H1 (cell line): ENCODE data around the gene ABCC10.

Source experiments
- TF ChIP-seq, protein P1 (sequence below): fragments of 300-600 bp; sonication (generic); IDR thresholded peaks from 2 replicates; pipeline ENCODE4 v1.7.1; 2012; ENCODE audit warnings: low read length, moderate library complexity, mild to moderate bottlenecking, inconsistent platforms; ENCODE audit not compliant: insufficient replicate concordance
- TF ChIP-seq, protein P2 (sequence below), 3 experiments: IDR thresholded peaks; 1 replicate in 2 of 3; 2 replicates in 1 of 3; pipeline versions ENCODE4 v1.5.1 to v1.6.1; 2011; ENCODE audit warnings: low read length in 3 of 3, mild to moderate bottlenecking in 3 of 3, inconsistent platforms in 2 of 3, low read depth in 1 of 3, moderate library complexity in 1 of 3; ENCODE audit not compliant: insufficient read depth in 1 of 3; ENCODE audit errors: control extremely low read depth in 1 of 3
- TF ChIP-seq, protein P3 (sequence below): IDR thresholded peaks from 2 replicates; pipeline ENCODE4 v1.6.1; 2012; ENCODE audit warnings: inconsistent platforms

DNA sequence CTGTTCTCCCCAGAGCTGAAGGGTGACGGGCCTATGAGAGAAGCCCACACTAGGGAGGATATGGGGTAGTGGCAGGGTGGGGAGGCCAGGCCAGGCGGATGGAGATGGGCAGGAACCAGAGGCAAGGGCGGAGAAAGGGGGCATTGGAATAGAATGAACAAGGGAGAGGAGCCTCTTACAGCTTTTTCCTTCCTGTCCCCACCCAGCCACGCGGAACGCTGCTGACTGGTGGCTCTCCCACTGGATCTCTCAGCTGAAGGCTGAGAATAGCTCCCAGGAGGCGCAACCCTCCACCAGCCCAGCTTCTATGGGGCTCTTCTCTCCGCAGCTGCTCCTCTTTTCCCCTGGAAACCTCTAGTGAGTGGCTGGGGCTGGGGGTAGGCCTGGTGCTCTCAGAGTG, 17.2 kb downstream of the ABCC10 start:
- TF ChIP-seq, protein P1, sequence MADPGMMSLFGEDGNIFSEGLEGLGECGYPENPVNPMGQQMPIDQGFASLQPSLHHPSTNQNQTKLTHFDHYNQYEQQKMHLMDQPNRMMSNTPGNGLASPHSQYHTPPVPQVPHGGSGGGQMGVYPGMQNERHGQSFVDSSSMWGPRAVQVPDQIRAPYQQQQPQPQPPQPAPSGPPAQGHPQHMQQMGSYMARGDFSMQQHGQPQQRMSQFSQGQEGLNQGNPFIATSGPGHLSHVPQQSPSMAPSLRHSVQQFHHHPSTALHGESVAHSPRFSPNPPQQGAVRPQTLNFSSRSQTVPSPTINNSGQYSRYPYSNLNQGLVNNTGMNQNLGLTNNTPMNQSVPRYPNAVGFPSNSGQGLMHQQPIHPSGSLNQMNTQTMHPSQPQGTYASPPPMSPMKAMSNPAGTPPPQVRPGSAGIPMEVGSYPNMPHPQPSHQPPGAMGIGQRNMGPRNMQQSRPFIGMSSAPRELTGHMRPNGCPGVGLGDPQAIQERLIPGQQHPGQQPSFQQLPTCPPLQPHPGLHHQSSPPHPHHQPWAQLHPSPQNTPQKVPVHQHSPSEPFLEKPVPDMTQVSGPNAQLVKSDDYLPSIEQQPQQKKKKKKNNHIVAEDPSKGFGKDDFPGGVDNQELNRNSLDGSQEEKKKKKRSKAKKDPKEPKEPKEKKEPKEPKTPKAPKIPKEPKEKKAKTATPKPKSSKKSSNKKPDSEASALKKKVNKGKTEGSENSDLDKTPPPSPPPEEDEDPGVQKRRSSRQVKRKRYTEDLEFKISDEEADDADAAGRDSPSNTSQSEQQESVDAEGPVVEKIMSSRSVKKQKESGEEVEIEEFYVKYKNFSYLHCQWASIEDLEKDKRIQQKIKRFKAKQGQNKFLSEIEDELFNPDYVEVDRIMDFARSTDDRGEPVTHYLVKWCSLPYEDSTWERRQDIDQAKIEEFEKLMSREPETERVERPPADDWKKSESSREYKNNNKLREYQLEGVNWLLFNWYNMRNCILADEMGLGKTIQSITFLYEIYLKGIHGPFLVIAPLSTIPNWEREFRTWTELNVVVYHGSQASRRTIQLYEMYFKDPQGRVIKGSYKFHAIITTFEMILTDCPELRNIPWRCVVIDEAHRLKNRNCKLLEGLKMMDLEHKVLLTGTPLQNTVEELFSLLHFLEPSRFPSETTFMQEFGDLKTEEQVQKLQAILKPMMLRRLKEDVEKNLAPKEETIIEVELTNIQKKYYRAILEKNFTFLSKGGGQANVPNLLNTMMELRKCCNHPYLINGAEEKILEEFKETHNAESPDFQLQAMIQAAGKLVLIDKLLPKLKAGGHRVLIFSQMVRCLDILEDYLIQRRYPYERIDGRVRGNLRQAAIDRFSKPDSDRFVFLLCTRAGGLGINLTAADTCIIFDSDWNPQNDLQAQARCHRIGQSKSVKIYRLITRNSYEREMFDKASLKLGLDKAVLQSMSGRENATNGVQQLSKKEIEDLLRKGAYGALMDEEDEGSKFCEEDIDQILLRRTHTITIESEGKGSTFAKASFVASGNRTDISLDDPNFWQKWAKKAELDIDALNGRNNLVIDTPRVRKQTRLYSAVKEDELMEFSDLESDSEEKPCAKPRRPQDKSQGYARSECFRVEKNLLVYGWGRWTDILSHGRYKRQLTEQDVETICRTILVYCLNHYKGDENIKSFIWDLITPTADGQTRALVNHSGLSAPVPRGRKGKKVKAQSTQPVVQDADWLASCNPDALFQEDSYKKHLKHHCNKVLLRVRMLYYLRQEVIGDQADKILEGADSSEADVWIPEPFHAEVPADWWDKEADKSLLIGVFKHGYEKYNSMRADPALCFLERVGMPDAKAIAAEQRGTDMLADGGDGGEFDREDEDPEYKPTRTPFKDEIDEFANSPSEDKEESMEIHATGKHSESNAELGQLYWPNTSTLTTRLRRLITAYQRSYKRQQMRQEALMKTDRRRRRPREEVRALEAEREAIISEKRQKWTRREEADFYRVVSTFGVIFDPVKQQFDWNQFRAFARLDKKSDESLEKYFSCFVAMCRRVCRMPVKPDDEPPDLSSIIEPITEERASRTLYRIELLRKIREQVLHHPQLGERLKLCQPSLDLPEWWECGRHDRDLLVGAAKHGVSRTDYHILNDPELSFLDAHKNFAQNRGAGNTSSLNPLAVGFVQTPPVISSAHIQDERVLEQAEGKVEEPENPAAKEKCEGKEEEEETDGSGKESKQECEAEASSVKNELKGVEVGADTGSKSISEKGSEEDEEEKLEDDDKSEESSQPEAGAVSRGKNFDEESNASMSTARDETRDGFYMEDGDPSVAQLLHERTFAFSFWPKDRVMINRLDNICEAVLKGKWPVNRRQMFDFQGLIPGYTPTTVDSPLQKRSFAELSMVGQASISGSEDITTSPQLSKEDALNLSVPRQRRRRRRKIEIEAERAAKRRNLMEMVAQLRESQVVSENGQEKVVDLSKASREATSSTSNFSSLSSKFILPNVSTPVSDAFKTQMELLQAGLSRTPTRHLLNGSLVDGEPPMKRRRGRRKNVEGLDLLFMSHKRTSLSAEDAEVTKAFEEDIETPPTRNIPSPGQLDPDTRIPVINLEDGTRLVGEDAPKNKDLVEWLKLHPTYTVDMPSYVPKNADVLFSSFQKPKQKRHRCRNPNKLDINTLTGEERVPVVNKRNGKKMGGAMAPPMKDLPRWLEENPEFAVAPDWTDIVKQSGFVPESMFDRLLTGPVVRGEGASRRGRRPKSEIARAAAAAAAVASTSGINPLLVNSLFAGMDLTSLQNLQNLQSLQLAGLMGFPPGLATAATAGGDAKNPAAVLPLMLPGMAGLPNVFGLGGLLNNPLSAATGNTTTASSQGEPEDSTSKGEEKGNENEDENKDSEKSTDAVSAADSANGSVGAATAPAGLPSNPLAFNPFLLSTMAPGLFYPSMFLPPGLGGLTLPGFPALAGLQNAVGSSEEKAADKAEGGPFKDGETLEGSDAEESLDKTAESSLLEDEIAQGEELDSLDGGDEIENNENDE, result no peak
- TF ChIP-seq, protein P2, sequence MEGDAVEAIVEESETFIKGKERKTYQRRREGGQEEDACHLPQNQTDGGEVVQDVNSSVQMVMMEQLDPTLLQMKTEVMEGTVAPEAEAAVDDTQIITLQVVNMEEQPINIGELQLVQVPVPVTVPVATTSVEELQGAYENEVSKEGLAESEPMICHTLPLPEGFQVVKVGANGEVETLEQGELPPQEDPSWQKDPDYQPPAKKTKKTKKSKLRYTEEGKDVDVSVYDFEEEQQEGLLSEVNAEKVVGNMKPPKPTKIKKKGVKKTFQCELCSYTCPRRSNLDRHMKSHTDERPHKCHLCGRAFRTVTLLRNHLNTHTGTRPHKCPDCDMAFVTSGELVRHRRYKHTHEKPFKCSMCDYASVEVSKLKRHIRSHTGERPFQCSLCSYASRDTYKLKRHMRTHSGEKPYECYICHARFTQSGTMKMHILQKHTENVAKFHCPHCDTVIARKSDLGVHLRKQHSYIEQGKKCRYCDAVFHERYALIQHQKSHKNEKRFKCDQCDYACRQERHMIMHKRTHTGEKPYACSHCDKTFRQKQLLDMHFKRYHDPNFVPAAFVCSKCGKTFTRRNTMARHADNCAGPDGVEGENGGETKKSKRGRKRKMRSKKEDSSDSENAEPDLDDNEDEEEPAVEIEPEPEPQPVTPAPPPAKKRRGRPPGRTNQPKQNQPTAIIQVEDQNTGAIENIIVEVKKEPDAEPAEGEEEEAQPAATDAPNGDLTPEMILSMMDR (IDR thresholded peaks at IDR 0.05; ENCODE audit: control extremely low read depth in 1 of 3, insufficient read depth in 1 of 3, low read depth in 1 of 3, low read length in 3 of 3), result no peak
- TF ChIP-seq, protein P3, sequence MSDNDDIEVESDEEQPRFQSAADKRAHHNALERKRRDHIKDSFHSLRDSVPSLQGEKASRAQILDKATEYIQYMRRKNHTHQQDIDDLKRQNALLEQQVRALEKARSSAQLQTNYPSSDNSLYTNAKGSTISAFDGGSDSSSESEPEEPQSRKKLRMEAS, result no peak
